GM19043 (cell line): ENCODE results near the gene ANKRD42.
"Not testable (repeated sequence)": the region's sequence is repeated elsewhere in the genome, so short reads cannot be mapped to it uniquely, and the experiment has no call there.

ENCODE experiments used
- ATAC-seq: cut with Tn5 transposase; IDR thresholded peaks from one replicate; pipeline ENCODE4 v1.9.1; 2021; ENCODE audit warnings: low read depth; ENCODE audit not compliant: unreplicated experiment

ANKRD42 gene

DNA sequence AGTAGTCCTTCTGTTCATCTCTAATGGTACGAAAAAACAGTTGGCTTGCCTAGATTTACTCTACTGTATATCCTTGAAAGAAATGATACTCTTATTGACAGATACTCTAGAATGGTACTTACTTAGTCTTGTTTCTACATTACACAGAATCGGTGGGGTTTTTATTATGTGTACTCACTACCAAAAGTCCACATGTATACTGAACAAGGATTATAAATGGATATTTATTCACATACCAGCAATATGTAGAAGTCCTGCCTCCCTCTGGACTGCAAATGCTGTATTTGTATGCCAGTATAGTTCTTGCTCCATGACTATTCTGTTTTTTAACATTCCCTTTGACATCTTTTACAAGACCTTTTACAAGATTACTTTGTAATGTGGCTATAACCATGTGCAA, 22.6 kb upstream of the ANKRD42 start:
- ATAC-seq, result no peak

- ATAC-seq, result no peak
Observed at GRCh38 chr11:83172551-83172950, 21.0 kb upstream of the ANKRD42 start.

DNA sequence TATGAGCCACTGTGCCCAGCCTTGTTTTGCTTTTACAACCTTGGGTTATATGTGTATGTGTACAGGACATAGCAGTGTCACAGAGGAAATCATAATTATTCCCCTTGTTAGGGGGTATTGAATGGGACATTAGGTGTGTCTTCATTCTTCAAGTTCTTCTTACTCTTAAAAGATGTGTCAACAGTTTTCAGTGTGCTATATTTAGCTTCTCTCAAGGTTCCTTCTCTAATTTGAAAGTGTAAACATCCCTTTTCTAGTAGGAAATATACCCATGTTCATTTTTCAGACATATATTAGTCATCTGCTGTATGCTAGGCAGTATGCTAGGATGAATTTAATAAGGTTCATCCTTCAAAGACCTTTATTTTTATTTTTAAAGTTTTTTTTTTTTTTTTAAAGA, 19.5 kb upstream of the ANKRD42 start:
- no peak for ATAC-seq

DNA sequence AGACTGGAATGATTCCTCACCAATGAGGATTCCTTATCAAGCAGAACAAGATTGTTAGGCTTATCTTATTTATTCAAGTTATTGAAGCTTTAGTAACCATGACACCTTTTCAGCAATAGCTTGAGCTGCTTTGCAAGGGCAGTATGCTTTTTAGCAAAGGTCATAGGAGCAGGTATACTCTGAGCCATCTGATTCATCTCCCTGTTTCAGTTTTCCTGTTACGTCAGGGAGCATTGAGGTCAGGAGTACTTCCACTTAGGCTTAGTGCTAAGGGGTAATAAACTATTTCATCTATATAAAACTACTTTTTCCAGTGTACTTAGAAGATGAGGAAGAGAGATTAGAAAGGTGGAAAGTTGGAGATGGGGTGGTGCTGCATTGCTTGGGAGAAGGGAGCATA, 17.7 kb upstream of the ANKRD42 start:
- no peak for ATAC-seq

- no peak for ATAC-seq
Observed at GRCh38 chr11:83181815-83182214, 11.7 kb upstream of the ANKRD42 start.

DNA sequence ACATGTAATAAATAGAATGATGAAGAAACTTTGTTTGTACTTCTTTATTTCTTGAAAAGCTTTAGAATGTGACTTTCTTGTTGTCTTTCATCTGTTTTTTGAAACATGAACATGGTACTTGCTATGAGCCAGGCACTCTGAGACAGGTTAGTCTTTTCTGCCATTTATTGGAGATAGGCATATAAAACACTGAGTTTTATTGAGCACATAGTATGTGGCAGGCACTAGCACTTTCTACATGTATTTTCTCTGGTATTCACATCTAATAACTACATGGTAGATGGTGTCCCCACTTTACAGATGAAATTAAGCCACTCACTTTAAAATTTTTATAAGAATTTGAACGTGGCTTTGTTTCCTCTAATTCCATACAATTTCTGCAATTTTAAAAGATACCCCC, 7.7 kb upstream of the ANKRD42 start:
- no peak for ATAC-seq

DNA sequence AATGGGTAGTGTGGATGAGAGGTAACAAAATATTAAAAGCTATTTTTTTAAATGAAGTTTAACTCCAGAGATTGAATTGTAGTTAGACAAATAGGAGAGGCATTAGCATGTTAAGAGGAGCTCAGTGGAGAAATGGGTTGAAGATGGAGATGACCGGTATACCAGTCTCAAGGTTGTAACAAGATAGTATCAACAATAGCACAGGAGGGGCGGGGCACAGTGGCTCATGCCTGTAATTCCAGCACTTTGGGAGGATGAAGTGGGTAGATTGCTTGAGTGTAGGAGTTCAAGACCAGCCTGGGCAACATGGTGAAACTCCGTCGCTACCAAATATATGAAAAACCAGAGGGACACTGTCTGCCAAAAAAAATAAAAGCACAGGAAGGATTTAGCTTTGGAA, 6.0 kb upstream of the ANKRD42 start:
- no peak for ATAC-seq

DNA sequence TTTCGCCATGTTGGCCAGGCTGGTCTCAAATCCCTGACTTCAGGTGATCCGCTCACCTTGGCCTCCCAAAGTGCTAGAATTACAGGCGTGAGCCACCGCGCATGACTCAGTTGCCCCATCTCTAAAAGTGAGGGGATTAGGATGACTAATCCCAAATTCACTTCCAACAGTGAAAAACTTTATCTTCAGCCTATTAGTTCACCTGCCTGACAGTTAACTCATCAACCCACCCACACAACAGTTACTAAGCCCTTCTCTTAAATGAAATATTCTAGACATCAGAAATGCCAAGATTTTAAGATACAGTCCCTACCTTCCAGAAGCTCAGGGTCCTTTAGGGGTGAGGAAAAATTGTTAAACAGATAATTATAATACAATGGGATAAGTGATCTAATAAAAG, 2.0 kb upstream of the ANKRD42 start:
- ATAC-seq, result no peak

- ATAC-seq, result no peak
Observed at GRCh38 chr11:83191986-83192385, 1.5 kb upstream of the ANKRD42 start.

GRCh38 chr11:83192606-83193245, 786 bp upstream of the ANKRD42 start:
- no peak for ATAC-seq

GRCh38 chr11:83194281-83195142, 1.0 kb downstream of the ANKRD42 start:
- peak; percentile 47 for ATAC-seq

- no peak for ATAC-seq
Observed at GRCh38 chr11:83195143-83195466, 1.6 kb downstream of the ANKRD42 start.

DNA sequence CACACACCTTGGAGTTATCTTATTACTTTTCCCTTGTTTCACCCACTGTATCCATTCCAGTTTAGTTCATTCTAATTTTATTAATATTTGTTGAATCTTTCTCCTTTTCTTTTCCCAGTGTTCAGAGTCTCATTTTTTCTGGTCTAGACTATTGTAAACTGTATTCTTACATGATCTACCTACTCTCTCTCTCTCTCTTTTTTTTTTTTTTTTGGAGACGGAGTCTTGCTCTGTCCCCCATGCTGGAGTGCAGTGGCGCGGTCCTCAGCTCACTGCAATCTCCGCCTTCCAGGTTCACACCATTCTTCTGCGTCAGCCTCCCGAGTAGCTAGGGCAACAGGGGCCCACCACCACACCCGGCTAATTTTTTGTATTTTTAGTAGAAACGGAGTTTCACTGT, 2.1 kb downstream of the ANKRD42 start:
- ATAC-seq, result no peak

DNA sequence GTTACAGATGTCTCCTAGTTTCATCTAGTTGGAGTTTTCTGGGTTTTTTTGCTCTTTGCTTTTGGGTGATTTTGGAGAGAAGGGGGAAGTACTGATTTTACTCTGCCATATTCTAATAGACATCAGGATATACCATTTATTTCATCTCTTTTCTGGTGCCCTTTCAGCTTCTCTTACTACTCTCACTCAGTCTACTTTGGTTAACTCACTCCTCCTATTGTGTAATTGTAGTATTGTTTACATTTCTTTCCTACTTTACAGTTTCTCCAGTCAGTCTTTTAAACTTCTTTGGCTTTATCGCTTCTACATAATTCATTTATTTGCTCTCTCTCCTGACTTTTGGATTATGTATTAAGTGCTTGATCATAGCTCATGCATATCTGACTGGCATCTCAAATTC, 6.5 kb downstream of the ANKRD42 start:
- ATAC-seq, result no peak

GRCh38 chr11:83205608-83206185, 12.2 kb downstream of the ANKRD42 start:
- ATAC-seq, result no peak

- ATAC-seq, result no peak
Observed at GRCh38 chr11:83206221-83206620, 12.7 kb downstream of the ANKRD42 start.

DNA sequence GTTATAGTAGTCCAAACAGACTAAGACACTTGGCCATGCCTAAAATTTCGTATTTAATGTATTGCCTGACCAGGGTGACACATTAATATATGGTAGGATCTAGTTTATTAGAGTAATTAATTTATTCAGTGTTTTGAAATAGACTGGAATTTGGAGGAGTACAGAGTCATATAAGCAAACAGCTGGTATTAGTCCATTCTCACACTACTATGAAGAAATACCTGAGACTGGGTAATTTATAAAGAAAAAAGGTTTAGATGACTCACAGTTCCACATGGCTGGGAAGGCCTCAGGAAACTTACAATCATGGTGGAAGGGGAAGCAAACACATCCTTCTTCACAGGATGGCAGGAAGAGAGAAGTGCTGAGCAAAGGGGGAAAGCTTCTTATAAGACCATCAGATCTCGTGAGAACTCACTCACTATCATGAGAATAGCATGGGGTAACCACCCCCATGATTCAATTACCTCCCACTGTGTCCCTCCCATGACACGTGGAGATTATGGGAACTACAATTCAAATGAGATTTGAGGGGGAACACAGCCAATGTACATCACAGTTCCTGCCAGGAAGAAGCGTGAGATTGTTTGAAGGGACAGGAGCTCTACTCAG, 13.4 kb downstream of the ANKRD42 start:
- ATAC-seq, result not testable (repeated sequence)

GRCh38 chr11:83219095-83219494, 25.6 kb downstream of the ANKRD42 start:
- no peak for ATAC-seq

- no peak for ATAC-seq
Observed at GRCh38 chr11:83220260-83220659, 26.7 kb downstream of the ANKRD42 start.

DNA sequence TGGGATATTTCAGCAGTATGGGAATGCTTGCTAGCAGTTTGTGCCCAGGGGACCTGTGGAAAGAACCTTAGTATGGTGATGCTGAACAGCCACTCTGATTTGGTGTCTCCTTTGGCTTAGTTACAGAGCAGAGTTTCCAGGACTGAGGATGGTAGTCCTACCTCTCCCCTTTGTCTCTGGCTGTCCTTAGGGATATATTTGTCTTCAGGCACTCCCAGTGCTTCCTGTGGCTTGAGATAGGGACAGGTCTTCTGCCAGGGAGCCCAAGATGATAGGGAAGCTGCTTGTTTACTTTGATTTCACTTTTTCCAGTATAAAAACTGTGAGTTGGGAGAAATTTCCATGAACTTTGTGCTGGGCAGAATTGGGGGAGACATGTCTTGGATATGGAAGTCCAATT, 28.2 kb downstream of the ANKRD42 start:
- ATAC-seq, result no peak

GRCh38 chr11:83222499-83222898, 29.0 kb downstream of the ANKRD42 start:
- ATAC-seq, result no peak

GRCh38 chr11:83223457-83223856, 29.9 kb downstream of the ANKRD42 start:
- ATAC-seq, result no peak
